ENCODE results near the gene TJP2.
"Not testable (repeated sequence)": the region's sequence is repeated elsewhere in the genome, so short reads cannot be mapped to it uniquely, and the experiment has no call there.

TJP2 gene

GRCh38 chr9:69164573-69164972 lies 9.5 kb upstream of the TJP2 start:
- not testable (repeated sequence) for DNase-seq

- no peak for DNase-seq
These were observed 8.5 kb upstream of the TJP2 start for GRCh38 chr9:69165581-69165980.

GRCh38 chr9:69168709-69169217 lies 5.3 kb upstream of the TJP2 start:
- peak; percentile 30 to 35 for DNase-seq

GRCh38 chr9:69170231-69170630 lies 3.8 kb upstream of the TJP2 start:
- DNase-seq = no peak

GRCh38 chr9:69171049-69171448 lies 3.0 kb upstream of the TJP2 start:
- DNase-seq = no peak

- no peak for DNase-seq
These were observed 2.6 kb upstream of the TJP2 start for GRCh38 chr9:69171517-69171916.

- no peak for DNase-seq
These were observed 1.2 kb upstream of the TJP2 start for GRCh38 chr9:69172895-69173294.

- DNase-seq = no peak
These were observed 583 bp upstream of the TJP2 start for GRCh38 chr9:69173497-69173890.

- DNase-seq = no peak
These were observed 763 bp downstream of the TJP2 start for GRCh38 chr9:69174616-69175463.

GRCh38 chr9:69175486-69175885 lies 1.4 kb downstream of the TJP2 start:
- no peak for DNase-seq

GRCh38 chr9:69176471-69177171 lies 2.5 kb downstream of the TJP2 start:
- DNase-seq = no peak

GRCh38 chr9:69178583-69179011 lies 4.5 kb downstream of the TJP2 start:
- no peak for DNase-seq

GRCh38 chr9:69179037-69179436 lies 5.0 kb downstream of the TJP2 start:
- no peak for DNase-seq

- DNase-seq = no peak
These were observed 6.1 kb downstream of the TJP2 start for GRCh38 chr9:69180200-69180599.

- peak; percentile 39 for DNase-seq
These were observed 6.6 kb downstream of the TJP2 start for GRCh38 chr9:69180670-69181069.

GRCh38 chr9:69181908-69182353 lies 7.9 kb downstream of the TJP2 start:
- DNase-seq = no peak

GRCh38 chr9:69184266-69184665 lies 10.2 kb downstream of the TJP2 start:
- DNase-seq = no peak

GRCh38 chr9:69186841-69187611 lies 12.9 kb downstream of the TJP2 start:
- DNase-seq = no peak

- DNase-seq = no peak
These were observed 14.9 kb downstream of the TJP2 start for GRCh38 chr9:69188975-69189374.

- no peak for DNase-seq
These were observed 16.2 kb downstream of the TJP2 start for GRCh38 chr9:69190086-69190862.

GRCh38 chr9:69190863-69191181 lies 16.7 kb downstream of the TJP2 start:
- DNase-seq = no peak

- DNase-seq = no peak
These were observed 17.2 kb downstream of the TJP2 start for GRCh38 chr9:69191231-69191630.

GRCh38 chr9:69192214-69192613 lies 18.1 kb downstream of the TJP2 start:
- no peak for DNase-seq
